GM23338 (cell line): Measurements from ENCODE around the gene SHISA7. TPM values are rescaled to one million over a fixed set of nuclear protein-coding genes. Genes with fewer than 3 reads are reported as not detected.

Source experiments
- polyA plus RNA-seq: library from polyadenylated mRNA; unstranded; fragments of >200 nt; fragmentation: Nextera tagmentation; extraction: Ambion mirVana; gene quantifications from 2 replicates; pipeline ENCODE4 v1.2.1, GENCODE V29; 2016
- total RNA-seq: library from RNA; depleted of rRNA; stranded (reverse); fragments of >200 nt; shearing (Covaris generic); gene quantifications from 2 replicates; pipeline ENCODE4 v1.2.3, GENCODE V29; 2014; rRNA removed

The SHISA7 gene
- total and polyA plus RNA-seq, 2 experiments from 2014 or later = 0.32 to 1.4 TPM

Other genes with a start within 250 kb of the SHISA7 start
Only the 30 nearest of the 31 such genes appear.
- 2.9 and 3.2 TPM in 2 replicates for gene TMEM86B, start 214.5 kb downstream of the SHISA7 start, total RNA-seq
- gene TMEM86B, start 214.5 kb downstream of the SHISA7 start, polyA plus RNA-seq = 1.1 and 1.7 TPM in 2 replicates
- gene PPP6R1, start 184.3 kb downstream of the SHISA7 start, total RNA-seq = 62.5 and 70.8 TPM in 2 replicates
- 22.2 and 24.9 TPM in 2 replicates for gene PPP6R1, start 184.3 kb downstream of the SHISA7 start, polyA plus RNA-seq
- 91.0 and 91.1 TPM in 2 replicates for gene HSPBP1, start 163.2 kb downstream of the SHISA7 start, total RNA-seq
- 81.9 and 83.6 TPM in 2 replicates for gene HSPBP1, start 163.2 kb downstream of the SHISA7 start, polyA plus RNA-seq
- 11.3 and 17.2 TPM in 2 replicates for gene BRSK1, start 159.3 kb downstream of the SHISA7 start, total RNA-seq
- 2.3 and 3.4 TPM in 2 replicates for gene BRSK1, start 159.3 kb downstream of the SHISA7 start, polyA plus RNA-seq
- gene TMEM150B, start 118.0 kb downstream of the SHISA7 start, total RNA-seq = not detected in 2 replicates
- gene TMEM150B, start 118.0 kb downstream of the SHISA7 start, polyA plus RNA-seq = 0.29 and 0.40 TPM in 2 replicates
- 34.3 and 43.2 TPM in 2 replicates for gene KMT5C, start 103.4 kb downstream of the SHISA7 start, total RNA-seq
- gene KMT5C, start 103.4 kb downstream of the SHISA7 start, polyA plus RNA-seq = 12.9 and 14.2 TPM in 2 replicates
- 2.7 and 2.9 TPM in 2 replicates for gene COX6B2, start 88.6 kb downstream of the SHISA7 start, total RNA-seq
- gene COX6B2, start 88.6 kb downstream of the SHISA7 start, polyA plus RNA-seq = 5.3 and 5.7 TPM in 2 replicates
- gene GARIN5B, start 80.0 kb downstream of the SHISA7 start, total RNA-seq = not detected in 2 replicates
- gene GARIN5B, start 80.0 kb downstream of the SHISA7 start, polyA plus RNA-seq = not detected in 2 replicates
- 1.1 and 2.2 TPM in 2 replicates for gene IL11, start 72.8 kb downstream of the SHISA7 start, total RNA-seq
- 0.58 and 1.7 TPM in 2 replicates for gene IL11, start 72.8 kb downstream of the SHISA7 start, polyA plus RNA-seq
- not detected in 2 replicates for gene TMEM190, start 66.5 kb downstream of the SHISA7 start, total RNA-seq
- gene TMEM190, start 66.5 kb downstream of the SHISA7 start, polyA plus RNA-seq = 4.2 and 4.8 TPM in 2 replicates
- gene TMEM238, start 59.0 kb downstream of the SHISA7 start, total RNA-seq = 4.1 and 7.5 TPM in 2 replicates
- gene TMEM238, start 59.0 kb downstream of the SHISA7 start, polyA plus RNA-seq = 0.55 and 0.59 TPM in 2 replicates
- 463 and 737 TPM in 2 replicates for gene RPL28, start 57.4 kb downstream of the SHISA7 start, total RNA-seq
- gene RPL28, start 57.4 kb downstream of the SHISA7 start, polyA plus RNA-seq = 1,528 and 1,802 TPM in 2 replicates
- gene UBE2S, start 35.5 kb downstream of the SHISA7 start, total RNA-seq = 363 and 469 TPM in 2 replicates
- 523 and 533 TPM in 2 replicates for gene UBE2S, start 35.5 kb downstream of the SHISA7 start, polyA plus RNA-seq
- gene ISOC2, start 18.3 kb upstream of the SHISA7 start, total RNA-seq = 82.1 and 85.2 TPM in 2 replicates
- gene ISOC2, start 18.3 kb upstream of the SHISA7 start, polyA plus RNA-seq = 62.6 and 76.5 TPM in 2 replicates
- gene C19orf85, start 21.5 kb upstream of the SHISA7 start, total RNA-seq = 0.85 and 1.7 TPM in 2 replicates
- 2.1 and 3.4 TPM in 2 replicates for gene C19orf85, start 21.5 kb upstream of the SHISA7 start, polyA plus RNA-seq
- gene ZNF628, start 33.3 kb upstream of the SHISA7 start, total RNA-seq = 10.7 and 12.7 TPM in 2 replicates
- gene ZNF628, start 33.3 kb upstream of the SHISA7 start, polyA plus RNA-seq = 3.9 and 4.9 TPM in 2 replicates
- gene NAT14, start 41.9 kb upstream of the SHISA7 start, total RNA-seq = 25.4 and 27.8 TPM in 2 replicates
- gene NAT14, start 41.9 kb upstream of the SHISA7 start, polyA plus RNA-seq = 39.6 and 45.5 TPM in 2 replicates
- 0.69 and 1.2 TPM in 2 replicates for gene SSC5D, start 45.1 kb upstream of the SHISA7 start, total RNA-seq
- 0.14 and 0.23 TPM in 2 replicates for gene SSC5D, start 45.1 kb upstream of the SHISA7 start, polyA plus RNA-seq
- gene SBK2, start 93.8 kb upstream of the SHISA7 start, total RNA-seq = 2.0 and 3.5 TPM in 2 replicates
- gene SBK2, start 93.8 kb upstream of the SHISA7 start, polyA plus RNA-seq = 0.82 and 1.1 TPM in 2 replicates
- 0.23 and 0.94 TPM in 2 replicates for gene SBK3, start 102.2 kb upstream of the SHISA7 start, total RNA-seq
- gene SBK3, start 102.2 kb upstream of the SHISA7 start, polyA plus RNA-seq = 0.27 and 0.80 TPM in 2 replicates
- gene ZNF579, start 137.5 kb upstream of the SHISA7 start, total RNA-seq = 8.4 and 12.2 TPM in 2 replicates
- 7.3 and 8.6 TPM in 2 replicates for gene ZNF579, start 137.5 kb upstream of the SHISA7 start, polyA plus RNA-seq
- 10.1 and 12.6 TPM in 2 replicates for gene FIZ1, start 156.2 kb upstream of the SHISA7 start, total RNA-seq
- 5.3 and 5.4 TPM in 2 replicates for gene FIZ1, start 156.2 kb upstream of the SHISA7 start, polyA plus RNA-seq
- 8.3 and 16.5 TPM in 2 replicates for gene ZNF524, start 157.0 kb upstream of the SHISA7 start, total RNA-seq
- 5.7 and 6.0 TPM in 2 replicates for gene ZNF524, start 157.0 kb upstream of the SHISA7 start, polyA plus RNA-seq
- gene ZNF865, start 162.3 kb upstream of the SHISA7 start, total RNA-seq = 10.3 and 12.1 TPM in 2 replicates
- gene ZNF865, start 162.3 kb upstream of the SHISA7 start, polyA plus RNA-seq = 2.2 and 2.4 TPM in 2 replicates
- 5.6 and 6.7 TPM in 2 replicates for gene ZNF784, start 181.3 kb upstream of the SHISA7 start, total RNA-seq
- gene ZNF784, start 181.3 kb upstream of the SHISA7 start, polyA plus RNA-seq = 1.5 and 1.6 TPM in 2 replicates
- gene ZNF580, start 197.7 kb upstream of the SHISA7 start, total RNA-seq = 10.9 and 18.7 TPM in 2 replicates
- 23.6 and 23.9 TPM in 2 replicates for gene ZNF580, start 197.7 kb upstream of the SHISA7 start, polyA plus RNA-seq
- 67.2 and 87.6 TPM in 2 replicates for gene ZNF581, start 200.3 kb upstream of the SHISA7 start, total RNA-seq
- 48.5 and 50.7 TPM in 2 replicates for gene ZNF581, start 200.3 kb upstream of the SHISA7 start, polyA plus RNA-seq
- 8.2 and 12.0 TPM in 2 replicates for gene CCDC106, start 204.9 kb upstream of the SHISA7 start, total RNA-seq
- 17.6 and 19.9 TPM in 2 replicates for gene CCDC106, start 204.9 kb upstream of the SHISA7 start, polyA plus RNA-seq
- gene U2AF2, start 211.7 kb upstream of the SHISA7 start, total RNA-seq = 233 and 234 TPM in 2 replicates
- gene U2AF2, start 211.7 kb upstream of the SHISA7 start, polyA plus RNA-seq = 73.1 and 75.2 TPM in 2 replicates
- gene EPN1, start 231.9 kb upstream of the SHISA7 start, total RNA-seq = 208 and 223 TPM in 2 replicates
- gene EPN1, start 231.9 kb upstream of the SHISA7 start, polyA plus RNA-seq = 47.1 and 48.9 TPM in 2 replicates